Esophagus squamous epithelium (tissue), 5 donors: ENCODE measurements around the gene PALD1. TPM values are rescaled to one million over a fixed set of nuclear protein-coding genes. Genes with fewer than 3 reads are reported as not detected.
A peak's percentile ranks its signal among the peaks of the same experiment; 100 is the strongest.

Source experiments
- DNase-seq: peaks from one replicate; lab custom pipeline; 2025; lab: John Stamatoyannopoulos, UW
- H3K27ac ChIP-seq, 4 donors: fragments of 200-600 bp; sonication (generic); one replicate each; pipeline ENCODE4 v1.5.1; 2016 to 2019; ENCODE audit warnings: mild to moderate bottlenecking in 1 of 4
- H3K27me3 ChIP-seq, 4 donors: fragments of 200-600 bp; sonication (generic); 1 replicate in 3 of 4; 2 replicates in 1 of 4; pipeline versions ENCODE4 v1.5.1 to v1.6.0; 2017 to 2021; ENCODE audit warnings: antibody characterized with exemption in 1 of 4
- H3K36me3 ChIP-seq, 3 donors: fragments of 200-600 bp; sonication (generic); one replicate each; pipeline ENCODE4 v1.5.1; 2016 to 2019
- H3K4me1 ChIP-seq, 3 donors: fragments of 200-600 bp; sonication (generic); one replicate each; pipeline ENCODE4 v1.5.1; 2017 to 2019
- H3K4me3 ChIP-seq, 4 donors: fragments of 200-600 bp; sonication (generic); 1 replicate in 3 of 4; 2 replicates in 1 of 4; pipeline ENCODE4 v1.5.1; 2016 to 2019; ENCODE audit warnings: mild to moderate bottlenecking in 2 of 4, moderate library complexity in 1 of 4
- H3K9me3 ChIP-seq, 3 donors: fragments of 200-600 bp; sonication (generic); one replicate each; pipeline ENCODE4 v1.5.1; 2016 to 2019
- CTCF ChIP-seq, 6 experiments: fragments of 450-650 bp in 4 of 6; fragments of 200-600 bp in 2 of 6; sonication (generic) in 2 of 6; IDR thresholded peaks; one replicate each; pipeline ENCODE4 v1.5.1; 2016 to 2019; ENCODE audit warnings: antibody characterized with exemption in 6 of 6, mild to moderate bottlenecking in 4 of 6, moderate library complexity in 4 of 6
- POLR2A ChIP-seq, 4 donors: fragments of 450-650 bp; IDR thresholded peaks; one replicate each; pipeline ENCODE4 v1.6.1; 2017; ENCODE audit warnings: antibody characterized with exemption in 4 of 4, mild to moderate bottlenecking in 4 of 4, moderate library complexity in 3 of 4
- WGBS, 2 donors: methylation state at CpG; one replicate each; pipeline ENCODE4 v1.1.5; 2018; 5-methylcytosine and 5-hydroxymethylcytosine counted together
- intact Hi-C: fragments of 100-400 bp; cut with DNase I; formaldehyde crosslinking; loops from one replicate; pipeline ENCODE4 v1.15.0; 2022
- total RNA-seq, 4 donors: library from RNA; depleted of rRNA; stranded (reverse); fragments of >200 nt; gene quantifications; one replicate each; pipeline ENCODE4 v1.1.0, GENCODE V29; 2016
- donor health status: DM: yes; HTN: yes; CAD: no.

The PALD1 gene
- total RNA-seq, 4 donors from 2014 or later, result 2.6 to 11.3 (median 4.5) TPM

DNA sequence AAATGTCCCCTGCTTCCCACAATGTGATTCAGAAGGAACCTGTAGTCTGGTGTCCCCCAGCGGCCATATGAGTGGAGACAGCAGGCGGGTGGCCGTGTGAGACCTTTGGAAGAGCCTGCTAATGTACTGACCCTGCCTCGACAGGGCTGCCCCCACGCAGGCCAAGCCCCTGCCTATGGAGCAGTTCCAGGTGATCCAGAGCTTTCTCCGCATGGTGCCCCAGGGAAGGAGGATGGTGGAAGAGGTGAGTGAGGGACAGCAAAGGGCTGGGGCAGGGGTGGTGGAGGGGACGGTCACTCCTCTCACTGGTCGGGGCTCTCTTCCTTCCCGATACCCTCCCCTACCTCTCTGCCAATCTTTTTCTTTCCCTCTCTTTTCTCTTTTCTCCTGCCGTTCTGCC is 55.7 kb downstream of the PALD1 start:
- intact Hi-C loops, result no loop called here
- Histone ChIP-seq H3K36me3 (peaks cover 0 to 7% (median 0%) of the 10 kb centered on the region in 3 donors), H3K4me1 (no peaks in the 10 kb centered on the region), H3K27me3 (no peaks in the 10 kb centered on the region), H3K9me3 (no peaks in the 10 kb centered on the region), H3K27ac (no peak overlapping the region), H3K4me3 (no peak overlapping the region)
- TF ChIP-seq POLR2A (IDR thresholded peaks at IDR 0.05), result no peak
- TF ChIP-seq CTCF (IDR thresholded peaks at IDR 0.05), result no peak
- WGBS, 2 donors, result 92 to 95% methylated on average over 9 to 10 of the region's 10 CpGs
- DNase-seq, result no peak

DNA sequence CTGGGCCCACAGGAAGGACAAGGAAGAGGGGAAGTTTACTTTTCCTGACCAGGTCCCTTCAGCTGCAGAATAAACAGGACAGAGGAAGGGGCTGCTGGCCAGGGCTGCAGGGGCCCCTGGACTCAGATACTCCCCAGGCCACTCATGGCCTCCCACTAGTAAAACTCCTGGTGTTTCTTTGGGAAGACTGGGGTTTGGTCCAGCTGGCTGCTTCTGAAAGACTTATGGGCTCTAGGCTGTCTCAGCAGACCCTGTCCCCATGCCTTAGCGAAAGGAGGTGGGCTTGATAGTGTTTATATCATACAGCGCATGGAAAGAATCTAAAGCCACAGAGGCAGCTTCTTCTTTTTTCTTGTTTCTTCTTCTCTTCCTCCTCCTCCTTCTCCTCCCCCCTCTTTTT is 56.4 kb downstream of the PALD1 start:
- H3K4me3 ChIP-seq, result no peak overlapping the region
- H3K9me3 ChIP-seq, result no peaks in the 10 kb centered on the region
- H3K4me1 ChIP-seq, result no peaks in the 10 kb centered on the region
- no peak for DNase-seq
- TF ChIP-seq POLR2A (IDR thresholded peaks at IDR 0.05) (no peak), CTCF (IDR thresholded peaks at IDR 0.05) (no peak)
- H3K27me3 ChIP-seq, result no peaks in the 10 kb centered on the region
- H3K36me3 ChIP-seq, result peaks cover 0 to 7% (median 0%) of the 10 kb centered on the region in 3 donors
- no peak overlapping the region for H3K27ac ChIP-seq
- 93% methylated on average over 2 of the region's 2 CpGs for WGBS, 2 donors
- intact Hi-C loops, result loop anchor here (5.0 kb wide), 1 partner anchor 73 kb away; no protein-coding TSS in a partner anchor

DNA sequence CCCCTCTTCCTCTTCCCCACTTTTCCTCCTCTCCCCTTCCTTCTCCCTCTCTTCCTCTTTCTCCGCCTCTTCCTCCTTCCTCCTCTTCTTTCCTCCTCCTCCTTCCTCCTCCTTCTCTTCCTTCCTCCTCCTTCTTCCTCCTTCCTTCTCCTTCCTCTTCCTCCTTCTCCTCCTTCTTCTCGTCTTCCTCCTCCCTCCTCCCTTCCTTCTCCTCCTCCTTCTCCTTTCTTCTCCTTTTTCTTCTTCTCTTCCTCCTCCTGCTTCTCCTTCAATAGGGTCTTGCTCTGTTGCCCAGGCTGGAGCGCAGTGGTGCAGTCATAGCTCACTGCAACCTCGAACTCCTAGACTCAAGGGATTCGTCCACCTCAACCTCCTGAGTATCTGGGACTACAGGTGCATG is 56.9 kb downstream of the PALD1 start:
- no peak overlapping the region for H3K4me3 ChIP-seq
- H3K36me3 ChIP-seq, result peaks cover 0 to 7% (median 0%) of the 10 kb centered on the region in 3 donors
- no peaks in the 10 kb centered on the region for H3K4me1 ChIP-seq
- H3K27me3 ChIP-seq, result no peaks in the 10 kb centered on the region
- no peak for TF ChIP-seq CTCF (IDR thresholded peaks at IDR 0.05)
- no peak for TF ChIP-seq POLR2A (IDR thresholded peaks at IDR 0.05)
- DNase-seq, result no peak
- no peak overlapping the region for H3K27ac ChIP-seq
- intact Hi-C loops, result loop anchor here (5.0 kb wide), 1 partner anchor 73 kb away; no protein-coding TSS in a partner anchor
- H3K9me3 ChIP-seq, result no peaks in the 10 kb centered on the region
- WGBS, 2 donors, result 84 to 85% methylated on average over 5 of the region's 5 CpGs

- intact Hi-C loops, result loop anchor here (5.0 kb wide), 1 partner anchor 74 kb away; no protein-coding TSS in a partner anchor
- H3K27ac ChIP-seq, result no peak overlapping the region
- peaks cover 0 to 9% (median 0%) of the 10 kb centered on the region in 3 donors for H3K36me3 ChIP-seq
- H3K27me3 ChIP-seq, result no peaks in the 10 kb centered on the region
- no peaks in the 10 kb centered on the region for H3K4me1 ChIP-seq
- no peaks in the 10 kb centered on the region for H3K9me3 ChIP-seq
- WGBS, 2 donors, result 76 to 84% methylated on average over 6 to 8 of the region's 8 CpGs
- H3K4me3 ChIP-seq, result no peak overlapping the region
- DNase-seq, result no peak
- TF ChIP-seq CTCF (IDR thresholded peaks at IDR 0.05) (no peak), POLR2A (IDR thresholded peaks at IDR 0.05) (no peak)
Measured at GRCh38 chr10:70536196-70536861, 57.8 kb downstream of the PALD1 start.

GRCh38 chr10:70537398-70538194 is 59.0 kb downstream of the PALD1 start:
- no peaks in the 10 kb centered on the region for H3K4me1 ChIP-seq
- no peak overlapping the region for H3K27ac ChIP-seq
- peak in 5 of 6 experiments; percentile 20 to 59 (median 28) for TF ChIP-seq CTCF (IDR thresholded peaks at IDR 0.05)
- TF ChIP-seq POLR2A (IDR thresholded peaks at IDR 0.05), result no peak
- H3K4me3 ChIP-seq, result no peak overlapping the region
- H3K9me3 ChIP-seq, result no peaks in the 10 kb centered on the region
- no peak for DNase-seq
- no peaks in the 10 kb centered on the region for H3K27me3 ChIP-seq
- intact Hi-C loops, result loop anchor here (5.0 kb wide), 1 partner anchor 75 kb away; no protein-coding TSS in a partner anchor
- peaks cover 0 to 16% (median 0%) of the 10 kb centered on the region in 3 donors for H3K36me3 ChIP-seq
- WGBS, 2 donors, result 62 to 89% methylated on average over 3 to 10 of the region's 15 CpGs
